Body of pancreas (tissue), 4 donors: ENCODE results near the gene CDH4.

Experiments
- CTCF ChIP-seq, 7 experiments: fragments of 450-650 bp in 4 of 7; fragments of 200-600 bp in 3 of 7; sonication (generic) in 3 of 7; IDR thresholded peaks; one replicate each; pipeline ENCODE4 v1.5.1; 2016 to 2019; ENCODE audit warnings: antibody characterized with exemption in 7 of 7
- POLR2A ChIP-seq, 3 donors: fragments of 450-650 bp; IDR thresholded peaks; one replicate each; pipeline ENCODE4 v1.6.1; 2016; ENCODE audit warnings: antibody characterized with exemption in 3 of 3, mild to moderate bottlenecking in 2 of 3

- TF ChIP-seq CTCF (IDR thresholded peaks at IDR 0.05): no peak
- TF ChIP-seq POLR2A (IDR thresholded peaks at IDR 0.05): no peak
These were observed 609.8 kb downstream of the CDH4 start for GRCh38 chr20:61861858-61862257.
